ENCODE data around the gene GNE. TPM values are rescaled to one million over a fixed set of nuclear protein-coding genes. Genes with fewer than 3 reads are reported as not detected.

Gene GNE
- total and polyA plus RNA-seq, 5 donors from 2014 or later = 3.4 to 15.7 (median 5.3) TPM

DNA sequence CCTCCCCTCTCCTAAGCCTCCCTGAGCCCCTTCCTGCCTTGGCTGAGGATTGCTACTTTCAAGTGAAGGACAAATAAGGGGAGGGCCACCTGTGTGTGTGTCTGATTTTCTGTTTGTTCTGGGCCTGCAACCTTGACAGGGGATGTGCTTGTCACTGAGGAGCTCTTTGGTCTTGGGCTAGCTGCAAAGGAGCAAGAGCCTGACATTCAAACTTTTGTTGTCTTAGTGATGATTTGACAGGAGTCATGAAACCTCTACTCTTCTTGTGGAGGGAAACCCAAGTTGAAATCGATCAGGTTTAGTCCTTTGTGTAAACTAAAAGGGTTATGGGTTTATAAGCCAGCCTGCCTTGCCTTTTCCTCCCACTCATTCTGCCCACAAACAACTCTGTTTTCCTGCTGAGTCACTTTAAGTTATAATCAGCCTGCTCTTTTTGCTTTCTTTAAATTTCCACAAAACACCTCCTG lies 50.7 kb downstream of the GNE start:
- Mint-ChIP-seq H3K27ac (peak overlapping the region; percentile 62 to 83 (median 74)), H3K36me3 (peaks cover 56% of the 10 kb centered on the region), H3K4me3 (no peak overlapping the region), H3K9me3 (no peaks in the 10 kb centered on the region), H3K4me1 (peaks cover 5 to 51% (median 42%) of the 10 kb centered on the region in 4 donors), H3K27me3 (no peaks in the 10 kb centered on the region)
- H3K4me1 ChIP-seq (ENCODE audit: control insufficient read depth, insufficient read depth, low read length, poor library complexity, severe bottlenecking) = no peaks in the 10 kb centered on the region
- H3K4me3 ChIP-seq (ENCODE audit: low read depth, low read length) = no peak overlapping the region
- peak overlapping the region; percentile 41 for H3K27ac ChIP-seq (ENCODE audit: insufficient read depth, low read length, poor library complexity, severe bottlenecking)
- ATAC-seq (ENCODE audit: low read depth in 2 of 2) (no peak), DNase-seq (no peak)
- no peaks in the 10 kb centered on the region for H3K27me3 ChIP-seq (ENCODE audit: control insufficient read depth, insufficient read depth, low read length)
- H3K9me3 ChIP-seq (ENCODE audit: control insufficient read depth in 2 of 2, low read length in 2 of 2) = no peaks in the 10 kb centered on the region
- peaks cover 97% of the 10 kb centered on the region for H3K36me3 ChIP-seq (ENCODE audit: control insufficient read depth, insufficient read depth, low read length)

DNA sequence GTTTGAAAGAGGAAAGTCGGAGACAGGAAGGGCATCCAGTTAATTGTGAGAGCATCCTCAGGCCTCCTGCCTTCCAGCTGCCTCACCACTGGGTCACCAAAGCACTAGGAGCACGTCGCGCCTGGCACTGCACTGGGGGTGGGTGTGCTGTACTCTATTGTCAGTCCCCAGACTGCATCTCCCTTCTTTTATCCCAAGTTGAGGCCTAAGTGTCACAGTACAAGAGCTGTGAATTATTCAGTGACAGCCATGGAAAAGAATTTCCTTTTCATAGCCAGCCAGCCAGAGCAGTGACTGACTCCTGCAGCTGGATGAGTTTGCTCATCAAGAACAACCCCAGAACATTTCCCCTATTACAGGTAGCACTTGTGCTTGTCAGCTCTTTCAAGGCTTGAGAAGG lies 51.2 kb downstream of the GNE start:
- H3K27me3 ChIP-seq (ENCODE audit: control insufficient read depth, insufficient read depth, low read length) = no peaks in the 10 kb centered on the region
- H3K9me3 Mint-ChIP-seq = no peaks in the 10 kb centered on the region
- ATAC-seq (ENCODE audit: low read depth in 2 of 2) (no peak), DNase-seq (no peak)
- peak overlapping the region; percentile 51 to 83 (median 71) for H3K27ac Mint-ChIP-seq
- H3K27me3 Mint-ChIP-seq = no peaks in the 10 kb centered on the region
- H3K36me3 Mint-ChIP-seq = peaks cover 61% of the 10 kb centered on the region
- H3K4me3 ChIP-seq (ENCODE audit: low read depth, low read length) = no peak overlapping the region
- no peak overlapping the region for H3K27ac ChIP-seq (ENCODE audit: insufficient read depth, low read length, poor library complexity, severe bottlenecking)
- H3K36me3 ChIP-seq (ENCODE audit: control insufficient read depth, insufficient read depth, low read length) = peaks cover 97% of the 10 kb centered on the region
- no peaks in the 10 kb centered on the region for H3K4me1 ChIP-seq (ENCODE audit: control insufficient read depth, insufficient read depth, low read length, poor library complexity, severe bottlenecking)
- H3K9me3 ChIP-seq (ENCODE audit: control insufficient read depth in 2 of 2, low read length in 2 of 2) = no peaks in the 10 kb centered on the region
- peaks cover 5 to 51% (median 42%) of the 10 kb centered on the region in 4 donors for H3K4me1 Mint-ChIP-seq
- H3K4me3 Mint-ChIP-seq = no peak overlapping the region

DNA sequence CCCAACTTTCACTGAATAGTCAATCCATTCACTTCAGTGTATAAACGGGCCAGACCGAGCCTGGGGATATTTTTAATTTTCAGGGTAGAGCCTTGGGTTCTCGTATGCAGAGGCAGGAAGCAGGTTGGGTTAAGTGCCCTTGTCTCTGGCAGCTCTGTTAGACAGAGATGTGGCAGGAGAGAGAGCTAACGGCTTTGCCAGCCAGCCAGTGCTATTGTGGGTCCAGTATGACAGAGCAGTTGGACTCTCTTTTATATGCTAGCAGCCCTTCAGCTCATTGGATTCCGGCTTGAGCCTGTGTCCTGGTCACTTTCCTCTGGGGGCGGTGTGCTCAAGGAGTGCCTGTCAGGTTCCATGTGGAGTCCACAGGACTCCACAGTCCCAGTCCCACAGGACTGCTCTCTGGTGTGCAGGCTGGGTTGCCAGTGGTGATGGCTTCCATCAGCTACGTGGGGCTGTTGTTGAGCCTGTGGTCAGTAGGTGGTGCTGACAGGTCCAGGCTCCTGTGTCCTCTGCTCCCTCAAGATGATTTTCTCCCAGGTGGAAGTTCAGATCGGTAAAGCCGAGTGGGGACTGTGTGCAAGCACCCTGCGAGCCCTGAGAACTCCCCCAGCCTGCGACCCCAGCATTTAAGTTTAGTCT lies 53.2 kb downstream of the GNE start:
- no peaks in the 10 kb centered on the region for H3K27me3 Mint-ChIP-seq
- Histone ChIP-seq H3K9me3 (ENCODE audit: control insufficient read depth in 2 of 2, low read length in 2 of 2) (no peaks in the 10 kb centered on the region), H3K27ac (ENCODE audit: insufficient read depth, low read length, poor library complexity, severe bottlenecking) (no peak overlapping the region), H3K4me1 (ENCODE audit: control insufficient read depth, insufficient read depth, low read length, poor library complexity, severe bottlenecking) (no peaks in the 10 kb centered on the region), H3K27me3 (ENCODE audit: control insufficient read depth, insufficient read depth, low read length) (no peaks in the 10 kb centered on the region), H3K4me3 (ENCODE audit: low read depth, low read length) (no peak overlapping the region), H3K36me3 (ENCODE audit: control insufficient read depth, insufficient read depth, low read length) (peaks cover 97% of the 10 kb centered on the region)
- H3K36me3 Mint-ChIP-seq = peaks cover 49% of the 10 kb centered on the region
- peak overlapping the region in 1 of 3 donors; percentile 9 for H3K27ac Mint-ChIP-seq
- peaks cover 5 to 40% (median 34%) of the 10 kb centered on the region in 4 donors for H3K4me1 Mint-ChIP-seq
- no peak overlapping the region for H3K4me3 Mint-ChIP-seq
- no peaks in the 10 kb centered on the region for H3K9me3 Mint-ChIP-seq
- ATAC-seq (ENCODE audit: low read depth in 2 of 2) (no peak), DNase-seq (no peak)

DNA sequence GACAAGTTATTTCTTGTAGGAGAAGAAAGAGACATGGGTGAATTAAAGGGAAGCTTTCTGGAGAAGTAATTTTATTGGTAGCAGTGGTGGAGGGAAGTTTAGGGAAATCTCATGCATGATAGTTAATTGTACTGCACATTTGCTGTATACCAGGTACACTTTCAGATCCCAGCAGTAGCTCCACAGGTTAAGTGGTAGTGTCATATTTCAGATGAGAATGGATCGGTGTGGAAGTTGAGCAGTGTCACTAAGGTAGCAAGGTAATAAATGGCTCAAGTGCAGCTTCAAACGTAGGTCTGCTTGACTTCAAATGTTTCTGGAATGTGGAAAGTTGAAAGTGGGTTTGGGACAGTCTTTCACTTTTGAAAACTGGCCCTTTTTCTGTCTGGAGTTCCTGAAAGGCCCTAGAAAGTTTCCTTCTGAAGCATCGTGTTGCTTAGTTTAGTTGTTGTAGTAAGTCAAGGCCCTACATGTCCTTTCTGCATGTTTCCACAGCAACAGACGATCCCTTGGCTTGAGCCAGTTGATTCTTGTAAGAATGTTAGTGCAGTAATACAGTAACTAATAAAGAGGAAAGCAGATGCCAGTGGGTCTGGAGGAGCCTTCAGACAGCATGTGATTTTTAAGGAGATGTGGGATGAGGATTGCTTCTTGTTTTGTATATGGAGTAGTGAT lies 63.8 kb downstream of the GNE start:
- Mint-ChIP-seq H3K27me3 (peaks cover 6% of the 10 kb centered on the region), H3K4me1 (peaks cover 28 to 67% (median 54%) of the 10 kb centered on the region in 4 donors), H3K36me3 (peaks cover 15% of the 10 kb centered on the region), H3K27ac (peak overlapping the region; percentile 77 to 86 (median 84)), H3K4me3 (peak overlapping the region; percentile 5 to 96 (median 50)), H3K9me3 (no peaks in the 10 kb centered on the region)
- no peak for ATAC-seq (ENCODE audit: low read depth in 2 of 2)
- H3K27ac ChIP-seq (ENCODE audit: insufficient read depth, low read length, poor library complexity, severe bottlenecking) = no peak overlapping the region
- no peaks in the 10 kb centered on the region for H3K9me3 ChIP-seq (ENCODE audit: control insufficient read depth in 2 of 2, low read length in 2 of 2)
- H3K4me3 ChIP-seq (ENCODE audit: low read depth, low read length) = no peak overlapping the region
- peaks cover 47% of the 10 kb centered on the region for H3K4me1 ChIP-seq (ENCODE audit: control insufficient read depth, insufficient read depth, low read length, poor library complexity, severe bottlenecking)
- H3K36me3 ChIP-seq (ENCODE audit: control insufficient read depth, insufficient read depth, low read length) = peaks cover 23% of the 10 kb centered on the region
- H3K27me3 ChIP-seq (ENCODE audit: control insufficient read depth, insufficient read depth, low read length) = no peaks in the 10 kb centered on the region
- no peak for DNase-seq

DNA sequence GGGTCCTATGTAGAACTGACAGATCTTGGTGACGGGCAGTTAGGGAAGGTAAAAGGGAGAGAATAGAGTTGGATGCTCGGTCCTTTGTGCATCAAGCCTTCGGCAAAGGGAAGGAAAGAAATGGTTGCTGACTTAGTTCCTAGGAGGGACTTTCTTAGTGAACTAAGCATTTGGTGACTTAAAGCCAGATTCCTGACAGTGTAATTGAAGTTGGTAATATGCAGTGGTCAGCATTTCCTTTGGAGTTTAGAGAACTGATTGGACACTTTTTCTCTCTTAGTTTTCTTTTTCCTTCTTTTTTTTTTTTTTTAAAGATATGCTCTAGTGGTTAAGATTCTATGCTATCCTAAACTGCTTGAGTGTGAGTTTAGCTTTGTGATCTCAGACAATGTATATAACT lies 65.2 kb downstream of the GNE start:
- ATAC-seq (ENCODE audit: low read depth in 2 of 2) = no peak
- Mint-ChIP-seq H3K9me3 (no peaks in the 10 kb centered on the region), H3K36me3 (peaks cover 15% of the 10 kb centered on the region)

DNA sequence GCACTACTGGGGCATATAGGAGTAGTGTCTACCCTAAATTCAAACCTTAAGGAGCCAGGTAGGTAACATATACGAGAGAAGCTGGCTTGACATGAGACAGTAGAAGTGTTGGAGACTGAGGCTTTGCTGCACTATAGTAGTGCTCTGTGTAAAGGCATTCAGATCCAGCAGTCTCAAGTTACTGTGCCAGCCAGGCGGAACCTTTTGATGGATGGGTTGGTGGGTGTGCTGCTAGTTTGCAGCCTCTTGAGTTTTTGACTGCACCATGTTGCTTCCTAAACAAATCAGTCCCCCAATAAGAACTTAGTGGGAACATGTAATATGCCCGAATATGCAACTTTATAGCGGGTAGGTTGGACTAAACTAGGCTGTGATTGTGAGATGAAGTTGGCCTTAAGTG lies 66.1 kb downstream of the GNE start:
- Mint-ChIP-seq H3K4me1 (peaks cover 22 to 62% (median 52%) of the 10 kb centered on the region in 4 donors), H3K27ac (peak overlapping the region; percentile 65 to 90 (median 88)), H3K4me3 (peak overlapping the region; percentile 95 to 98 (median 96)), H3K9me3 (no peaks in the 10 kb centered on the region), H3K36me3 (peaks cover 10% of the 10 kb centered on the region), H3K27me3 (peaks cover 15% of the 10 kb centered on the region)
- H3K36me3 ChIP-seq (ENCODE audit: control insufficient read depth, insufficient read depth, low read length) = peaks cover 9% of the 10 kb centered on the region
- peak overlapping the region; percentile 93 for H3K4me3 ChIP-seq (ENCODE audit: low read depth, low read length)
- no peak overlapping the region for H3K27ac ChIP-seq (ENCODE audit: insufficient read depth, low read length, poor library complexity, severe bottlenecking)
- peaks cover 47% of the 10 kb centered on the region for H3K4me1 ChIP-seq (ENCODE audit: control insufficient read depth, insufficient read depth, low read length, poor library complexity, severe bottlenecking)
- H3K27me3 ChIP-seq (ENCODE audit: control insufficient read depth, insufficient read depth, low read length) = no peaks in the 10 kb centered on the region
- DNase-seq = no peak
- ATAC-seq (ENCODE audit: low read depth in 2 of 2) = no peak
- H3K9me3 ChIP-seq (ENCODE audit: control insufficient read depth in 2 of 2, low read length in 2 of 2) = no peaks in the 10 kb centered on the region

More for the DNA sequence above, 65.2 kb downstream of the GNE start:
- Histone ChIP-seq H3K9me3 (ENCODE audit: control insufficient read depth in 2 of 2, low read length in 2 of 2) (no peaks in the 10 kb centered on the region), H3K27ac (ENCODE audit: insufficient read depth, low read length, poor library complexity, severe bottlenecking) (no peak overlapping the region), H3K4me3 (ENCODE audit: low read depth, low read length) (peak overlapping the region; percentile 93), H3K36me3 (ENCODE audit: control insufficient read depth, insufficient read depth, low read length) (peaks cover 17% of the 10 kb centered on the region), H3K4me1 (ENCODE audit: control insufficient read depth, insufficient read depth, low read length, poor library complexity, severe bottlenecking) (peaks cover 47% of the 10 kb centered on the region), H3K27me3 (ENCODE audit: control insufficient read depth, insufficient read depth, low read length) (no peaks in the 10 kb centered on the region)
- peak overlapping the region; percentile 95 to 98 (median 96) for H3K4me3 Mint-ChIP-seq
- peaks cover 28 to 67% (median 58%) of the 10 kb centered on the region in 4 donors for H3K4me1 Mint-ChIP-seq
- peak overlapping the region in 2 of 3 donors; percentile 80 to 90 for H3K27ac Mint-ChIP-seq
- H3K27me3 Mint-ChIP-seq = peaks cover 15% of the 10 kb centered on the region
- DNase-seq = no peak

DNA sequence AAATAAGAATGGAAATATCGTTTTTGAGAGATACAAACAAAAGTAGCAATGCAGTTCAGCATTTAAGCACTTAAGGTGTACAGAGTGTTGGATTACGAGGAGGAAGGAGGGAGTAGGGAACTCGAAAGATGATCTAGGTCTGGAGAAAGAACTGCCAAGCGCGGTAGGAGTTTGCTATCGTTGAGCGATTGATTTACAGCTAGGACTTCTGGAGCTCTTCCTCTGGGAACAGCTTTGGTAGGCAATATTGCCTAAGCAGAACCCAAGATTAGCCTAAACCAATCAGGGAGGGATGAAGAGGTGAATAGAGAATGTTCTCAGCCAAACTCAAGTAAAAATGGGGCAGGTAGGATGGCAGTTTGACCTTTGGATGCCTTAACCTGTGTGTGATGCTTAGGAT lies 66.6 kb downstream of the GNE start:
- Histone ChIP-seq H3K4me3 (ENCODE audit: low read depth, low read length) (peak overlapping the region; percentile 93), H3K27me3 (ENCODE audit: control insufficient read depth, insufficient read depth, low read length) (no peaks in the 10 kb centered on the region), H3K36me3 (ENCODE audit: control insufficient read depth, insufficient read depth, low read length) (peaks cover 4% of the 10 kb centered on the region), H3K27ac (ENCODE audit: insufficient read depth, low read length, poor library complexity, severe bottlenecking) (peak overlapping the region; percentile 91), H3K4me1 (ENCODE audit: control insufficient read depth, insufficient read depth, low read length, poor library complexity, severe bottlenecking) (peaks cover 47% of the 10 kb centered on the region), H3K9me3 (ENCODE audit: control insufficient read depth in 2 of 2, low read length in 2 of 2) (no peaks in the 10 kb centered on the region)
- peaks cover 15% of the 10 kb centered on the region for H3K27me3 Mint-ChIP-seq
- ATAC-seq (ENCODE audit: low read depth in 2 of 2) = no peak
- H3K4me1 Mint-ChIP-seq = peaks cover 21 to 59% (median 51%) of the 10 kb centered on the region in 4 donors
- H3K9me3 Mint-ChIP-seq = no peaks in the 10 kb centered on the region
- peak overlapping the region; percentile 88 to 95 (median 90) for H3K27ac Mint-ChIP-seq
- H3K4me3 Mint-ChIP-seq = peak overlapping the region; percentile 95 to 98 (median 96)
- DNase-seq = no peak
- H3K36me3 Mint-ChIP-seq = peaks cover 10% of the 10 kb centered on the region

Data from CD4-positive, CD25-positive, alpha-beta regulatory T cell (primary cell).